Mucosa of descending colon (tissue), 3 donors: ENCODE measurements around the gene KRT38. TPM values are rescaled to one million over a fixed set of nuclear protein-coding genes. Genes with fewer than 3 reads are reported as not detected.
A peak's percentile ranks its signal among the peaks of the same experiment; 100 is the strongest.

ENCODE experiments used
- ATAC-seq: fragments of 200-7000 bp; cut with Tn5 transposase; one replicate; pipeline ENCODE4 v1.9.1; 2020; ENCODE audit warnings: mild to moderate bottlenecking, moderate library complexity
- DNase-seq, 3 donors: peaks; one replicate each; pipeline ENCODE4 v3.0.0-alpha.2; 2020
- H3K36me3 ChIP-seq: fragments of 200-600 bp; one replicate; pipeline ENCODE4 v1.8.0; 2021; ENCODE audit warnings: low read depth, mild to moderate bottlenecking
- H3K4me1 ChIP-seq: fragments of 200-600 bp; one replicate; pipeline ENCODE4 v1.8.0; 2021; ENCODE audit warnings: low read depth, mild to moderate bottlenecking
- H3K4me3 ChIP-seq: fragments of 200-600 bp; one replicate; pipeline ENCODE4 v1.8.0; 2021; ENCODE audit warnings: mild to moderate bottlenecking
- H3K9me3 ChIP-seq: fragments of 200-600 bp; one replicate; pipeline ENCODE4 v1.8.0; 2021; ENCODE audit warnings: mild to moderate bottlenecking
- CTCF ChIP-seq: fragments of 200-600 bp; IDR thresholded peaks from one replicate; pipeline ENCODE4 v1.8.0; 2022; ENCODE audit warnings: antibody characterized with exemption, mild to moderate bottlenecking
- intact Hi-C, 2 donors: fragments of 100-400 bp; cut with DNase I in 1 of 2; cut with micrococcal nuclease in 1 of 2; formaldehyde crosslinking; loops; one replicate each; pipeline versions ENCODE4 v1.11.0 to v1.11.1; 2022; cut with DNase I, micrococcal nuclease
- total RNA-seq, 3 donors: library from RNA; stranded (reverse); fragmentation: NEBNext Ultra II Directional in 2 of 3; extraction: Animal tissue kit (Norgen Biotek cat#: 25700) in 2 of 3; gene quantifications; one replicate each; pipeline versions ENCODE4 v1.2.1 to v1.2.4, GENCODE V29; 2021 to 2023
- donor health status: DM: no; HTN: no; CAD: no; lungs with moderate emphysema.
- donor health status: DM: no; HTN: no; CAD: no.
- donor health status: DM: no; HTN: yes; CAD: no.

Gene KRT38
- total RNA-seq, 3 donors from 2014 or later: not detected

DNA sequence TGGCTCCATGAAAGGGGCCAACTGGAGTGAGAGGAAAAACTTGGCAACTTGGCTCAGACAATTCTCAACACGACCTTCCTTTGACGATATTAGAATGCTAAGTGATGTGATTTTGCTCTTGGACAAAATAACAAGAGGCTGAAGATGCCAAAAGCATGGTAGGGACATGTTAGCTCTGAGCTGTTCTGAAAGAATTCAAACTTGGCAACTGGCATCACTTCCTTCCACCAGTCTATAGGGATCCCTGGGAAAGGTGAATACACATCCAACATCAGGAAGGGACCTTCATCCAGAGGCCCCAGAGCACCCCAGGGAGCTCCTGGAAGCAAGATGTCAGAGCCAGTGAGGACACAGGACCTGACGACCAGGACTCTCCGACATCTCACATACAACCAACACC lies 20.6 kb downstream of the KRT38 start:
- no peaks in the 10 kb centered on the region for H3K9me3 ChIP-seq
- DNase-seq (no peak), ATAC-seq (no peak)
- no peak overlapping the region for H3K4me3 ChIP-seq
- no peaks in the 10 kb centered on the region for H3K36me3 ChIP-seq
- no peak for TF ChIP-seq CTCF
- intact Hi-C loops: no loop called here
- no peaks in the 10 kb centered on the region for H3K4me1 ChIP-seq

DNA sequence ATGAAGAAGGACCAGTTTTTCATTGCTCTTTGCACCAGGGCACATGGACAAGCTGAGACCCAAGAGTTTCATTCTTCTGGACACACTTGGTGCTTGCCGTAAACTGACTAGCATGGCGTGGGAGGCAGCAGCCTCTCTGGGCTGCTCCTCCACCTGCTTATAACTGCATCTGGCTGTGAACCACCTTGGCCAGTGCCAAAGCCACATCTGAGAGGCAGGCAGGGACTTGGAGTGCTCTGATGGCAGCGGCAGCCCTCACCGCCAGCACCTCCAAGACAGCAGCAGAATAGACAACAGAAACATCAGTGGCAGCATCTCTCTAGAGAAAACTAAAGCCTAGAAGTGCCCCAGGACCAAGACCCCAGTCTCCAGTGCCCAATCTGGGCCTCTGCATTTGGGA lies 21.1 kb downstream of the KRT38 start:
- ATAC-seq (no peak), DNase-seq (no peak)
- Histone ChIP-seq H3K4me1 (no peaks in the 10 kb centered on the region), H3K4me3 (no peak overlapping the region), H3K9me3 (no peaks in the 10 kb centered on the region), H3K36me3 (no peaks in the 10 kb centered on the region)
- intact Hi-C loops: no loop called here
- TF ChIP-seq CTCF: no peak

DNA sequence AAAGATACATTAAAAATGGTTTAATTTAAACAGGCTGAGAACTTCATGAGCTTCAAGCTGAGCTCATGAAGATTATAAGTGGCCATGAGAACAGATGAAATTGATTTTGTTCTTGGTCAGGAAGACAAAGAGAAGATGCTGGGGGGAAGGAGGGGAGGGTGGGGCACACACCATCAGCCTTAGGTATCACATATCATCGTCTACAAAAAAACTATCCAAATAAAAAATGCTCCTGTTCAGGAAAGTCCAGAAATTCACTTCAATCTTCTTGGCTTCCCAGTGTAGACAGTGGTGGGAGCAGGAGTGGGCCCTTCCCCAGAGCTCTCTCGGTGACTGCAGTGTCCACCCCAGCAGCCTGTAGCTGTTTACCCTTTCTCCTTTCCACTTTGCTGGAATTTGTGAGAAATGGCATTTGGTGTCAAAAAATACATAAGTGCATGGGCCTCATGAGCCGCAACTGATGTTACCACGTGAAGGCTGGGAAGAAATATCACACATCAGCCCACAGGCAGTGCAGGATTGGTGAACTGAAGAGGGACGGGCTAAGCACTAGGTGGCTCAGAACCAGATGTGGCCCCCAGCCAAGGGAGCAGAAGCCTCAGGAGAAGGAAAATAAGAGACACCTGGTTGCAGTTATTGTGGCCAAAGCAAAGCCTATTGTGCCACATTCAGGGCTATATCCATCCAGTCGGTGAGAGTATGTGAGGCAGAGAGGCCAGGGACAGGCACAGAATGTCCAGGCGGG lies 22.5 kb downstream of the KRT38 start:
- DNase-seq: no peak
- intact Hi-C loops: no loop called here
- TF ChIP-seq CTCF: no peak
- no peak overlapping the region for H3K4me3 ChIP-seq
- no peaks in the 10 kb centered on the region for H3K4me1 ChIP-seq
- H3K36me3 ChIP-seq: no peaks in the 10 kb centered on the region
- no peaks in the 10 kb centered on the region for H3K9me3 ChIP-seq
- ATAC-seq: no peak

DNA sequence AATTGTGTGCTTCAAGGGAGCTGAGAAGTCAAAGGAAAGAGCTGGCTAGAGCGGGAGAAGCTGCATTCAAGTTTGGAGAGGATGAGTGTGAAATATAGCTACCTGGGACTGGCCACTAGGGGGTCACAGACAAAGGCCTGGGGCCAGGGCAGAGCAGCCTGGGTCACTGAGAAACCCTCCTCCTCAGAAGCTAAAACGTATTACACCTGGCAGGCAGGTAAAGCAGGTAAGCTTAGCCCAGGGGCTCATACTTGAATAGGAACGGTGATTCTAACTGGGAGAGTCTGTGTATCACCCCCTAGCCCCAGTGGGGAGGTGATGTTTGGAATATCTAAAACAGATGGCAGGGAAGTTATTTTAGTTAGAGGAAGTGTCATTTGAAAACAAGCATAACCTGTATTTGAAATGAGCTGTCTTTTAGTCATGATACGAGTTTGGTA lies 23.2 kb downstream of the KRT38 start:
- intact Hi-C loops: no loop called here
- Histone ChIP-seq H3K4me3 (no peak overlapping the region), H3K4me1 (no peaks in the 10 kb centered on the region), H3K36me3 (no peaks in the 10 kb centered on the region), H3K9me3 (no peaks in the 10 kb centered on the region)
- no peak for TF ChIP-seq CTCF
- DNase-seq (peak in 1 of 3 donors; percentile 14), ATAC-seq (peak; percentile 46)

DNA sequence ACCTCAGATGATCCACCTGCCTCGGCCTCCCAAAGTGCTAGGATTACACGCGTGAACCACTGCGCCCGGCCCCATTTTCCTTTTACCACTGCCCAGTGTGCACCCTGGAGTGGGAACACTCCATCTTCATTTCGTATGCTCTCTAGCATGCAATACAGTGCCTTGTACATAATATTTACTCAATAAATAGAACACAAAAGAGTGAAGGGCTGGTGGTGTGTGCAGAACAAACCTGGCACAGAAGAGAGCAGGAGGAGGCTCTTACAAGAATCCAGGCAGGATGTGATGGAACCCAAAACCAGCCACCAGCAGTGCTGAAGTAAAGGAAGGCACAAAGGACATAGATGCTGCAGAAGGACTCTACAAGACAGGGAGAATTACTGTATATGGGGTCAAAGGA lies 23.7 kb downstream of the KRT38 start:
- no peak for TF ChIP-seq CTCF
- DNase-seq: no peak
- no peak for ATAC-seq
- Histone ChIP-seq H3K9me3 (no peaks in the 10 kb centered on the region), H3K36me3 (no peaks in the 10 kb centered on the region), H3K4me1 (no peaks in the 10 kb centered on the region), H3K4me3 (no peak overlapping the region)
- intact Hi-C loops: no loop called here
